AG04450 (cell line): ENCODE results near the gene PPM1B. TPM values are rescaled to one million over a fixed set of nuclear protein-coding genes. Genes with fewer than 3 reads are reported as not detected.

Experiments used
- CTCF ChIA-PET: fragments of 300-600, 350-600 bp; formaldehyde crosslinking; extraction: SDS; loops from one replicate; lab custom pipeline; 2022; ENCODE audit warnings: antibody characterized with exemption, inconsistent platforms; lab: Charles Lee
- POLR2A ChIA-PET: fragments of 350-600 bp; formaldehyde crosslinking; extraction: SDS; loops from one replicate; lab custom pipeline; 2021; ENCODE audit warnings: antibody characterized with exemption, inconsistent platforms; lab: Yijun Ruan, JAX
- DNase-seq: peaks from one replicate; pipeline ENCODE4 v3.0.0-alpha.2; 2011; ENCODE audit warnings: low read depth, low spot score
- H3K27ac ChIP-seq: one replicate; pipeline ENCODE4 v1.5.1; 2012; ENCODE audit warnings: low read depth, low read length, control low read depth
- H3K27me3 ChIP-seq: one replicate; pipeline ENCODE4 v1.6.0; 2012; ENCODE audit warnings: low read length; ENCODE audit not compliant: control insufficient read depth, insufficient read depth
- H3K4me3 ChIP-seq: 2 replicates; pipeline ENCODE4 v1.5.1; 2011; ENCODE audit warnings: mild to moderate bottlenecking, low read depth, low read length, control low read depth
- H3K9me3 ChIP-seq: 2 replicates; pipeline ENCODE4 v1.5.1; 2012; ENCODE audit warnings: low read length; ENCODE audit not compliant: control insufficient read depth, insufficient read depth
- polyA minus RNA-seq: library from RNA; depleted of rRNA, polyadenylated mRNA; stranded (reverse); fragments of >200 nt; gene quantifications from 2 replicates; pipeline ENCODE4 v1.2.3, GENCODE V29; 2011; rRNA and poly(A)+ RNA removed
- polyA plus RNA-seq: library from polyadenylated mRNA; depleted of rRNA; stranded (reverse); fragments of >200 nt; gene quantifications from 2 replicates; pipeline ENCODE4 v1.2.3, GENCODE V29; 2011; rRNA removed
- TF ChIP-seq, protein P1 (sequence below): IDR thresholded peaks from 2 replicates; pipeline ENCODE4 v1.5.1; 2011; ENCODE audit warnings: low read depth, low read length, control low read depth, inconsistent platforms

Gene PPM1B
- polyA plus RNA-seq = 29.0 and 29.1 TPM in 2 replicates
- polyA minus RNA-seq = 31.3 and 39.5 TPM in 2 replicates

DNA sequence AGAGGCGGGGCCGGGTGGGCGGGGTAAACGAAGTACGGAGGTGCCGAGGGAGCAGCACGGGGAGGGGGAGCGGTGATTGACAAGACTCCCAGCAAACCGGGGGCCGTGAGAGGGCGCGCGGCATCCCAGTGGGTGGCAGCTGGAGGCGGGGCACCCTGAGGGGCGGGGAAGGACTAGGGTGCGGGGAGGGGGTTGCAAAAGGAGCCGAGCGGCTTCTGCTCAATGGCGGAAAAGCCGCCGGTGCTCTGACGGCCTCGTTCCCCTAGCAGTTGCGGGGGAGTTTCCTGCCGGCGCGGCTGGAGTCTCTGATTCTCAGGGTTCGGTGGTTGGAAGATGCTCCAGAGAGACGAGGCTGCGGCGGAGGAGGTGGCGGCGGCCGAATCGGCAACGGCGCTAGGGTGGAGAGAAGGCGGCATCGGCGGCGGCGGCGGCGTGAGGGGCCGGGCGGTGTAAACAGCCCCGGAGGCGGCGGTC lies at the start of gene PPM1B:
TSS of gene PPM1B (plus strand) at position 195 of the 474 bp plus-strand sequence. CDS start 32,325 bp downstream, outside the sequence.
- CTCF ChIA-PET = interaction anchor here (0.6 kb wide), 2 partner anchors 25 to 227 kb away, joined by 3 to 4 read pairs; no protein-coding TSS in a partner anchor
- no peaks in the 10 kb centered on the region for H3K9me3 ChIP-seq
- DNase-seq = no peak
- peak within 1 kb of the TSS; percentile 98 for H3K27ac ChIP-seq
- H3K27me3 ChIP-seq = no peaks in the 10 kb centered on the region
- TF ChIP-seq, protein P1, sequence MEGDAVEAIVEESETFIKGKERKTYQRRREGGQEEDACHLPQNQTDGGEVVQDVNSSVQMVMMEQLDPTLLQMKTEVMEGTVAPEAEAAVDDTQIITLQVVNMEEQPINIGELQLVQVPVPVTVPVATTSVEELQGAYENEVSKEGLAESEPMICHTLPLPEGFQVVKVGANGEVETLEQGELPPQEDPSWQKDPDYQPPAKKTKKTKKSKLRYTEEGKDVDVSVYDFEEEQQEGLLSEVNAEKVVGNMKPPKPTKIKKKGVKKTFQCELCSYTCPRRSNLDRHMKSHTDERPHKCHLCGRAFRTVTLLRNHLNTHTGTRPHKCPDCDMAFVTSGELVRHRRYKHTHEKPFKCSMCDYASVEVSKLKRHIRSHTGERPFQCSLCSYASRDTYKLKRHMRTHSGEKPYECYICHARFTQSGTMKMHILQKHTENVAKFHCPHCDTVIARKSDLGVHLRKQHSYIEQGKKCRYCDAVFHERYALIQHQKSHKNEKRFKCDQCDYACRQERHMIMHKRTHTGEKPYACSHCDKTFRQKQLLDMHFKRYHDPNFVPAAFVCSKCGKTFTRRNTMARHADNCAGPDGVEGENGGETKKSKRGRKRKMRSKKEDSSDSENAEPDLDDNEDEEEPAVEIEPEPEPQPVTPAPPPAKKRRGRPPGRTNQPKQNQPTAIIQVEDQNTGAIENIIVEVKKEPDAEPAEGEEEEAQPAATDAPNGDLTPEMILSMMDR = no peak
- H3K4me3 ChIP-seq = peak within 1 kb of the TSS; percentile 90
- POLR2A ChIA-PET = interaction anchor here (0.7 to 1.2 kb wide), 4 partner anchors 15 to 193 kb away, joined by 3 to 7 read pairs (median 4); partner anchors contain the start of genes CAMKMT and PREPL

DNA sequence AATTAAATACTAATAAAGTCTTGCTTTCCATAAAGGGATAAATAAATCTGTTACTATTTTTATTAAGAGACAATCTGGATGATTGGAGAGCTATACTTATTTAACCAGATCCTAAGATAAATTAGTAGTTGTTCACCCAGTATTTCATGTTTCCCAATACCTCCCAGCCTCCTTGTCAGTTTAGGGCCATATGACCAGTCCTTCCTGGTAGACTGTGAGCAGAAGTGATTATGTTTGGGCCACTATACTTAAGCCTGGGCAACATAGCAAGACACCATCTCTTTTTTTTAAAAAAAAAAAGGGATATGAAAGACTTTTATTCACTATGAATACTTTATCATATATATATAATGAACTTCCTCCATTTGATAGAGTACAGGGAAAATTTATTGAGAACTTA lies 48.8 kb upstream of the PPM1B start:
- ChIA-PET POLR2A (interaction anchor here (1.1 to 1.6 kb wide), 3 partner anchors 10 to 50 kb away, joined by 3 to 5 read pairs (median 3); partner anchors contain the start of gene PPM1B), CTCF (interaction anchor here (2.3 kb wide), 1 partner anchor 33 kb away, joined by 7 read pairs; no protein-coding TSS in a partner anchor)
- Histone ChIP-seq H3K27ac (no peak overlapping the region), H3K4me3 (no peak overlapping the region), H3K27me3 (no peaks in the 10 kb centered on the region), H3K9me3 (no peaks in the 10 kb centered on the region)
- TF ChIP-seq, protein P1 = no peak
- no peak for DNase-seq

DNA sequence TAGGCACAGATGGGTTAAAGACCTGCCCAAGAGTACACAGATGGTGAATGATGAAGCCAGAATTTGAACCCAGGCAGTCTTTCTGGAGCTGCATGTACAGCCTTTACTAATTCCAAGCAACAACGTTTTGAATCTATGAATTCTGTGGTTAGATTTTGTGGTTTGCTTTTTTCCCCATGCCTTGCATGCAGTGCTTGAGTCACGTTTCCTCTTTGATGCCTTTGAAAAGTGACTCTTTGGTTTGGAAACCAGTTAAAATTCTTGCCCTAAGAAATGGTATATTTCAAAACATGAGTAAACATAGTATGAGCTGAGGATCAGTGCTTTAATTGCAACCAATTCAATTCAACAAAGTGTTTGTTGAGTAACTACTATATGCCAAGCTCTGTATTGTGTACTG lies 48.2 kb upstream of the PPM1B start:
- CTCF ChIA-PET = interaction anchor here (0.8 to 2.3 kb wide), 2 partner anchors 10 to 34 kb away, joined by 4 to 7 read pairs; no protein-coding TSS in a partner anchor
- no peaks in the 10 kb centered on the region for H3K27me3 ChIP-seq
- H3K9me3 ChIP-seq = no peaks in the 10 kb centered on the region
- TF ChIP-seq, protein P1 = no peak
- no peak overlapping the region for H3K27ac ChIP-seq
- peak; percentile 71 for DNase-seq
- no peak overlapping the region for H3K4me3 ChIP-seq
- POLR2A ChIA-PET = interaction anchor here (1.1 to 1.6 kb wide), 3 partner anchors 10 to 50 kb away, joined by 3 to 5 read pairs (median 3); partner anchors contain the start of gene PPM1B

DNA sequence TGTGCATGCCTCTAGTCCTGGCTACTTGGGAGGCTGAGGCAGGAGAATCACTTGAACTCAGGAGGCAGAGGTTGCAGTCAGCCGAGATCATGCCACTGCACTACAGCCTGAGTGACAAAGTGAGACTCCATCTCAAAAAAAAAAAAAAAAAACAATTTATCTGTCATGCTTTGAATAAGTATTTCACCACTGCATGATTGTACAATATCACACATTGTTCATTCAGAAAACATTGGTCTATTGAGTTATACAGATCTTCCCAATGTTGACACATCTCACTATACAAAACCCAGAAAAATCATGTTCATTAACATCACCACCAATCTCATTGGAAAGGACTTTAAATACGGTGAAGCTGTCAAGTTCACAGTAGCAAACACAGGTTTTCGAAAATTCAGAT lies 46.8 kb upstream of the PPM1B start:
- no peaks in the 10 kb centered on the region for H3K9me3 ChIP-seq
- no peak overlapping the region for H3K4me3 ChIP-seq
- ChIA-PET POLR2A (no interaction called here), CTCF (no interaction called here)
- H3K27ac ChIP-seq = no peak overlapping the region
- TF ChIP-seq, protein P1 = no peak
- H3K27me3 ChIP-seq = no peaks in the 10 kb centered on the region
- no peak for DNase-seq

DNA sequence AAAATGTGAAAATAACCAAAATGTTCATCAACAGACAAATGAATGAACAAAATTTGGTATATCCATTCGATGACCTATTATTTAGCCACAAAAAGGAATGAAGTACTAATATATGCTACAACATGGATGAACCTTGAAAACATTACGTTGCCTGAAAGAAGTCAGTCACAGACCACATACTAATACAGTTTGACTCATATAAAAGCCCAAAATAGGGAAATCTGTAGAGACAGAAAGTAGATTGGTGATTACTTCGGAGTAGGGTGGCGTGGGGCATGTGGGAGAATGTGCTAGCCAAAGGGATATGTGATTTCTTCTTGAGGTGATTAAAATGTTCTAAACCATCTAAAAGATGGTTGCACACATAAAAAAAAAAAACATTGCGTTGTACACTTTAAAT lies 44.2 kb upstream of the PPM1B start:
- no peak overlapping the region for H3K27ac ChIP-seq
- DNase-seq = no peak
- H3K27me3 ChIP-seq = no peaks in the 10 kb centered on the region
- H3K4me3 ChIP-seq = no peak overlapping the region
- TF ChIP-seq, protein P1 = no peak
- no peaks in the 10 kb centered on the region for H3K9me3 ChIP-seq
- ChIA-PET POLR2A (no interaction called here), CTCF (no interaction called here)
